ENCODE data around the gene TTC39C. TPM values are rescaled to one million over a fixed set of nuclear protein-coding genes. Genes with fewer than 3 reads are reported as not detected.

TTC39C gene
- total RNA-seq, 1 experiment from 2014 or later, result 24.7 TPM

DNA sequence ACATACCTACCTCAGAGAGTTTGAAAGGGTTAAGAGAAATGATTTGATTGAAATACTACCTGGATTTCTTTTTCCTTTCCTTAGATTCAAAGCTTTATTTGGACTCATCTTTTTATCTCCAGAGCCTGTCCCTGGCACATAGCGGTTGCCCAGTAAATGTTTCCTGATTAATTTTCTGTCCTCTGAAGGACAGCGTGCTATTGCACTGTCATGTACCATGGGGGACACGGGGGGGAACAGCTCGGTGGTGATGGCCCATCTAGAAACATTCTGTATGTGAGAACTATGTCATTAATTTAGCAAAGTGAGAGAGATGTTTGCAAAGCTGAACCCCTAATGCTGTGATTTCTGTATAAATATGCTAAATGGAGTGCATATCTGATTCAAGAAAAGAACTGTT lies 97.9 kb downstream of the TTC39C start:
- H3K79me2 ChIP-seq (ENCODE audit: low read length), result no peaks in the 10 kb centered on the region
- H4K20me1 ChIP-seq (ENCODE audit: low read length), result no peaks in the 10 kb centered on the region
- no peak overlapping the region for H2AFZ ChIP-seq (ENCODE audit: low read length)
- H3K9me2 ChIP-seq (replicated peaks; ENCODE audit: low read length), result no peaks in the 10 kb centered on the region
- H3K9ac ChIP-seq (ENCODE audit: low read length), result no peak overlapping the region
- H3K36me3 ChIP-seq (ENCODE audit: low read depth, low read length), result no peaks in the 10 kb centered on the region
- CTCF ChIA-PET, result no interaction called here
- POLR2A ChIA-PET (ENCODE audit: unreplicated experiment), result interaction anchor here (0.7 kb wide), 1 partner anchor 87 kb away, joined by 3 read pairs; no protein-coding TSS in a partner anchor
- ATAC-seq (no peak), DNase-seq (no peak)
- H3K4me2 ChIP-seq (ENCODE audit: low read length), result peak overlapping the region; percentile 73
- BruUV-seq (replicated peaks), result no TSS peak
- peak overlapping the region; percentile 35; the same call in 1 of the 2 replicates for H3K4me3 ChIP-seq (ENCODE audit: low read length)
- H3F3A ChIP-seq (ENCODE audit: low read length, unreplicated experiment), result no peaks in the 10 kb centered on the region
- no peaks in the 10 kb centered on the region for H3K9me3 ChIP-seq (ENCODE audit: low read length)
- intact Hi-C loops (cut with micrococcal nuclease), result no loop called here
- H3K27me3 ChIP-seq (ENCODE audit: low read length), result no peaks in the 10 kb centered on the region
- H3K4me1 ChIP-seq (ENCODE audit: insufficient read depth, low read length), result peaks cover 13% of the 10 kb centered on the region
- TF ChIP-seq EZH2 (IDR thresholded peaks at IDR 0.05; ENCODE audit: low read length, unreplicated experiment) (no peak), EZH2phosphoT487 (IDR thresholded peaks at IDR 0.05; ENCODE audit: borderline replicate concordance, low read length) (no peak)
- TF ChIP-seq, protein P1, sequence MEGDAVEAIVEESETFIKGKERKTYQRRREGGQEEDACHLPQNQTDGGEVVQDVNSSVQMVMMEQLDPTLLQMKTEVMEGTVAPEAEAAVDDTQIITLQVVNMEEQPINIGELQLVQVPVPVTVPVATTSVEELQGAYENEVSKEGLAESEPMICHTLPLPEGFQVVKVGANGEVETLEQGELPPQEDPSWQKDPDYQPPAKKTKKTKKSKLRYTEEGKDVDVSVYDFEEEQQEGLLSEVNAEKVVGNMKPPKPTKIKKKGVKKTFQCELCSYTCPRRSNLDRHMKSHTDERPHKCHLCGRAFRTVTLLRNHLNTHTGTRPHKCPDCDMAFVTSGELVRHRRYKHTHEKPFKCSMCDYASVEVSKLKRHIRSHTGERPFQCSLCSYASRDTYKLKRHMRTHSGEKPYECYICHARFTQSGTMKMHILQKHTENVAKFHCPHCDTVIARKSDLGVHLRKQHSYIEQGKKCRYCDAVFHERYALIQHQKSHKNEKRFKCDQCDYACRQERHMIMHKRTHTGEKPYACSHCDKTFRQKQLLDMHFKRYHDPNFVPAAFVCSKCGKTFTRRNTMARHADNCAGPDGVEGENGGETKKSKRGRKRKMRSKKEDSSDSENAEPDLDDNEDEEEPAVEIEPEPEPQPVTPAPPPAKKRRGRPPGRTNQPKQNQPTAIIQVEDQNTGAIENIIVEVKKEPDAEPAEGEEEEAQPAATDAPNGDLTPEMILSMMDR (conservative IDR thresholded peaks at IDR 0.05; ENCODE audit: low read depth, low read length), result no peak
- peak overlapping the region; percentile 35 for H3K27ac ChIP-seq (ENCODE audit: low read length)

DNA sequence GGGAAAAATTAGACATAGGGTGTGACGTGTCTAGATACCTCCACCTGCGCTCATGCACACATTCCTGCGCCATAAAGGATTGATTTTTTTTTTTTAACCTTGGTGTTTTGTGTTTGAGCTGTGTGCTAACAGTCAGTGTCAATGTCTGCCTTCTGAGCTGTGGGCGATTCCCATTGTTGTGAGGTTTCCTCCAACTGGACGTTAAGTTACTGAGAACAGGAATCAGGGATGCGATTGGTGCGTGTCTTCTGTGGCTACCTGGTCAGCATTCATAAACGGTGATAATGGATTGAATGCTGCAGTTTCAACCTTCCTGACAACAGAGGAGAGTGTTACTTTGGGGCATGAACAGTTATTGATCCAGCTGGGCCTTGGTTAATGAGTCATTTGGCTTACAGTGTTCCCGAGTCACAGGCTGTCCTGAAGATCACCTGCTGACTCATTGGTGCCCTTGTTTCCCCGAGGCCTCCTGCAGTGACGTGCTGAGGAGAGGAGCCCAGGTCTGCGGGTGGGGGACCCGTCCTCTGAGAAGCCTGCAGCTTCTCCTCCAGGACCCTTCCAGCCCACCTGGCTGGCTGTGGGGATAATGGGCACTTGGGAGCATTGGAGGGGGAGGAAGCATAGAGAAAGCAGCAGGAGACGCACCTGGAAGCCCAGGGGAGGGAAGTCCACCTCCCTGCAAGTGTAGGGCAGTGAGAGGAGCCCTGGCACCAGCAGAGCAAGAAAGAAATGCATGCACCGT lies 98.5 kb downstream of the TTC39C start:
- intact Hi-C loops (cut with micrococcal nuclease), result no loop called here
- ATAC-seq, result peak; percentile 94
- H3K4me2 ChIP-seq (ENCODE audit: low read length), result peak overlapping the region; percentile 73
- no TSS peak for BruUV-seq (replicated peaks)
- H3K4me1 ChIP-seq (ENCODE audit: insufficient read depth, low read length), result peaks cover 13% of the 10 kb centered on the region
- POLR2A ChIA-PET (ENCODE audit: unreplicated experiment), result interaction anchor here (0.5 to 0.7 kb wide), 2 partner anchors 87 to 367 kb away, joined by 3 to 4 read pairs; no protein-coding TSS in a partner anchor
- no peaks in the 10 kb centered on the region for H3K9me3 ChIP-seq (ENCODE audit: low read length)
- H3K9ac ChIP-seq (ENCODE audit: low read length), result no peak overlapping the region
- TF ChIP-seq, protein P1 (conservative IDR thresholded peaks at IDR 0.05; ENCODE audit: low read depth, low read length), result no peak
- no peak for TF ChIP-seq EZH2 (IDR thresholded peaks at IDR 0.05; ENCODE audit: low read length, unreplicated experiment)
- TF ChIP-seq EZH2phosphoT487 (IDR thresholded peaks at IDR 0.05; ENCODE audit: borderline replicate concordance, low read length), result no peak
- no peaks in the 10 kb centered on the region for H3K36me3 ChIP-seq (ENCODE audit: low read depth, low read length)
- CTCF ChIA-PET, result interaction anchor here (0.6 kb wide), 1 partner anchor 339 kb away, joined by 5 read pairs; no protein-coding TSS in a partner anchor
- no peaks in the 10 kb centered on the region for H4K20me1 ChIP-seq (ENCODE audit: low read length)
- no peaks in the 10 kb centered on the region for H3K79me2 ChIP-seq (ENCODE audit: low read length)
- H3K27me3 ChIP-seq (ENCODE audit: low read length), result no peaks in the 10 kb centered on the region
- no peak overlapping the region for H2AFZ ChIP-seq (ENCODE audit: low read length)
- peak overlapping the region; percentile 35; the same call in 1 of the 2 replicates for H3K4me3 ChIP-seq (ENCODE audit: low read length)
- DNase-seq, result peak; percentile 84
- H3F3A ChIP-seq (ENCODE audit: low read length, unreplicated experiment), result no peaks in the 10 kb centered on the region
- peak overlapping the region; percentile 44 for H3K27ac ChIP-seq (ENCODE audit: low read length)
- H3K9me2 ChIP-seq (replicated peaks; ENCODE audit: low read length), result no peaks in the 10 kb centered on the region

All from PC-3 (cell line).